HepG2 (cell line): ENCODE measurements around the gene ATG9A. TPM values are rescaled to one million over a fixed set of nuclear protein-coding genes. Genes with fewer than 3 reads are reported as not detected.

ENCODE experiments used
- ATF7 ChIP-seq, 2 experiments: fragments of 450-650 bp in 1 of 2; sonication (generic) in 1 of 2; formaldehyde crosslinking in 1 of 2; IDR thresholded peaks; 2 replicates each; pipeline versions ENCODE4 v1.4.0 to v1.6.1; 2016 to 2020; ENCODE audit warnings: antibody characterized with exemption in 1 of 2, mild to moderate bottlenecking in 1 of 2, missing genetic modification reagents in 1 of 2
- CC2D1A ChIP-seq: sonication (generic); formaldehyde crosslinking; IDR thresholded peaks from 2 replicates; pipeline ENCODE4 v1.8.1; 2023; ENCODE audit warnings: mild to moderate bottlenecking, missing genetic modification reagents
- FOSL2 ChIP-seq: sonication (generic); formaldehyde crosslinking; IDR thresholded peaks from 2 replicates; pipeline ENCODE4 v1.4.0; 2020; ENCODE audit warnings: missing genetic modification reagents
- HOXA5 ChIP-seq: sonication (generic); formaldehyde crosslinking; IDR thresholded peaks from 2 replicates; pipeline ENCODE4 v1.4.0; 2020; ENCODE audit warnings: missing genetic modification reagents
- JUND ChIP-seq: sonication (generic); formaldehyde crosslinking; IDR thresholded peaks from 2 replicates; pipeline ENCODE4 v1.8.0; 2022; ENCODE audit warnings: mild to moderate bottlenecking, missing genetic modification reagents
- LBX2 ChIP-seq: sonication (generic); formaldehyde crosslinking; IDR thresholded peaks from 2 replicates; pipeline ENCODE4 v1.5.0; 2020; ENCODE audit warnings: missing genetic modification reagents, mild to moderate bottlenecking, borderline replicate concordance
- MXI1 ChIP-seq: IDR thresholded peaks from 3 replicates; pipeline ENCODE4 v1.6.1; 2012; ENCODE audit warnings: low read depth, low read length, inconsistent platforms, borderline replicate concordance
- PHF21A ChIP-seq: sonication (generic); formaldehyde crosslinking; IDR thresholded peaks from 2 replicates; pipeline ENCODE4 v1.5.0; 2020; ENCODE audit warnings: mild to moderate bottlenecking, missing genetic modification reagents
- SIN3A ChIP-seq: IDR thresholded peaks from 2 replicates; pipeline ENCODE4 v1.6.1; 2011; ENCODE audit warnings: low read depth, mild to moderate bottlenecking, control low read depth, low read length, borderline replicate concordance
- ZNF263 ChIP-seq: sonication (generic); formaldehyde crosslinking; IDR thresholded peaks from 2 replicates; pipeline ENCODE4 v1.4.0; 2020; ENCODE audit warnings: missing genetic modification reagents
- ZNF609 ChIP-seq: sonication (generic); formaldehyde crosslinking; IDR thresholded peaks from 2 replicates; pipeline ENCODE4 v1.4.0; 2020; ENCODE audit warnings: mild to moderate bottlenecking, missing genetic modification reagents, borderline replicate concordance
- ZNF644 ChIP-seq: IDR thresholded peaks from 2 replicates; pipeline ENCODE4 v1.6.1; 2016; ENCODE audit warnings: low read depth
- ZNF691 ChIP-seq: sonication (generic); formaldehyde crosslinking; IDR thresholded peaks from 2 replicates; pipeline ENCODE4 v1.4.0; 2020; ENCODE audit warnings: missing genetic modification reagents, low read depth, mild to moderate bottlenecking, borderline replicate concordance
- polyA plus RNA-seq, 8 experiments: library from polyadenylated mRNA; depleted of rRNA in 3 of 8; stranded (reverse) in 7 of 8; unstranded in 1 of 8; fragments of >200 nt; fragmentation: Illumina TruSeq in 4 of 8; extraction: Trizol in 4 of 8; gene quantifications; 2 replicates each; pipeline versions ENCODE4 v1.2.1 to v1.2.3, GENCODE V29; 2011 to 2016; ENCODE audit warnings: low read depth in 4 of 8, missing spikeins in 1 of 8, mixed read lengths in 1 of 8; ENCODE audit not compliant: insufficient read depth in 1 of 8
- total RNA-seq, 5 experiments: library from RNA; depleted of rRNA; stranded (reverse); fragments of >200 nt; fragmentation: Illumina TruSeq; extraction: Trizol; gene quantifications; 2 replicates each; pipeline ENCODE4 v1.2.3, GENCODE V29; 2016; ENCODE audit warnings: low read depth in 1 of 5
- TF ChIP-seq, protein P1 (sequence below): IDR thresholded peaks from 2 replicates; pipeline ENCODE4 v1.6.1; 2012; ENCODE audit warnings: inconsistent platforms
- TF ChIP-seq, protein P2 (sequence below): sonication (generic); formaldehyde crosslinking; IDR thresholded peaks from 2 replicates; pipeline ENCODE4 v1.4.0; 2020; ENCODE audit warnings: missing genetic modification reagents, borderline replicate concordance
- TF ChIP-seq, protein P3 (sequence below): IDR thresholded peaks from 2 replicates; pipeline ENCODE4 v1.6.1; 2016; ENCODE audit warnings: missing compliant biosample characterization, missing genetic modification reagents, borderline replicate concordance

Gene ATG9A
- total and polyA plus RNA-seq, 2 of the 13 experiments (the other 11 are each of a cell fraction or from before 2014, with no cell fraction given) = 35.0 to 131 TPM

DNA sequence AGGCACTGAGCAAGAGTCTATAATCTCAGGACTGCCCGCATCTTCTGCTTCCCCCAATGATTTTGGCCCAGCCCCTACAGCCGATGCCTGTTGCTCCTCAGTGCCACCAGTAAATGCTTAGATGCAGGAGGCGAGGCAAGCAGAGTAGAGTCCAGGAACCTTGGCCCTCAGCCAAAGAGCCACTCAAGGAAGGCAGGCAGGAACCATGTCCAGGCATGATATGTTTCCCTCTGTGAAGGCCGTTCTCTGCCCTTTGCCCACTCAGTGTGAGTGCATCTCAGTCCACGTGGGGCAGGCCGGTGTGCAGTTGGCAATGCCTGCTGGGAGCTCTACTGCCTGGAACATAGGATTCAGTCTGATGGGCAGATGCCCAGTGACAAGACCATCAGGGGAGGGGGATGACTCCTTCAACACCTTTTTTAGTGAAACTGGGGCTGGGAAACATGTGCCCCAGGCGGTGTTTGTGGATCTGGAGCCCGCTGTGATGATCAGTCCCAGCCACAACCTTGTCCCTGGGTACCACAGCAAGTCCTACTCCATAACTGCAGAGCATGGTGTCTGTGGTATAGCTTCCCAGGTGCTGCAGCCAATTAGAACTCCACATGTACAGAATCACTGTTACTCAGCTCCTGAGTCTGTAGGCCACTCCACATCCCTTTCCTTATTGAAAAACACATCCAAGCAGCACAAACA is 40.1 kb upstream of the ATG9A start (continued):
- TF ChIP-seq ZNF263 (CRISPR knock-in tag) (peak; percentile 37; the same call in 1 of the 2 replicates), CC2D1A (CRISPR knock-in tag) (no peak), JUND (CRISPR knock-in tag) (peak; percentile 41; the same call in 1 of the 2 replicates), ZNF644 (CRISPR knock-in tag) (0 out of 2 replicates have a peak, but pooled peaks have one; percentile 22), MXI1 (peak; percentile 66; the same call in 1 of the 3 replicates), HOXA5 (CRISPR knock-in tag) (peak; percentile 32; the same call in 1 of the 2 replicates), ZNF691 (CRISPR knock-in tag) (peak; percentile 37; the same call in 1 of the 2 replicates), PHF21A (0 out of 2 replicates have a peak, but pooled peaks have one; percentile 31), ATF7 (IDR thresholded peaks at IDR 0.05) (no peak), ATF7 (CRISPR knock-in tag; IDR thresholded peaks at IDR 0.05) (0 out of 2 replicates have a peak, but pooled peaks have one; percentile 12), ZNF609 (CRISPR knock-in tag) (no peak), LBX2 (CRISPR knock-in tag) (0 out of 2 replicates have a peak, but pooled peaks have one; percentile 49), FOSL2 (CRISPR knock-in tag) (peak; percentile 16; the same call in 1 of the 2 replicates), SIN3A (peak; percentile 29; the same call in 1 of the 2 replicates)
- TF ChIP-seq, protein P1, sequence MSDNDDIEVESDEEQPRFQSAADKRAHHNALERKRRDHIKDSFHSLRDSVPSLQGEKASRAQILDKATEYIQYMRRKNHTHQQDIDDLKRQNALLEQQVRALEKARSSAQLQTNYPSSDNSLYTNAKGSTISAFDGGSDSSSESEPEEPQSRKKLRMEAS = peak; percentile 82
- TF ChIP-seq, protein P2, sequence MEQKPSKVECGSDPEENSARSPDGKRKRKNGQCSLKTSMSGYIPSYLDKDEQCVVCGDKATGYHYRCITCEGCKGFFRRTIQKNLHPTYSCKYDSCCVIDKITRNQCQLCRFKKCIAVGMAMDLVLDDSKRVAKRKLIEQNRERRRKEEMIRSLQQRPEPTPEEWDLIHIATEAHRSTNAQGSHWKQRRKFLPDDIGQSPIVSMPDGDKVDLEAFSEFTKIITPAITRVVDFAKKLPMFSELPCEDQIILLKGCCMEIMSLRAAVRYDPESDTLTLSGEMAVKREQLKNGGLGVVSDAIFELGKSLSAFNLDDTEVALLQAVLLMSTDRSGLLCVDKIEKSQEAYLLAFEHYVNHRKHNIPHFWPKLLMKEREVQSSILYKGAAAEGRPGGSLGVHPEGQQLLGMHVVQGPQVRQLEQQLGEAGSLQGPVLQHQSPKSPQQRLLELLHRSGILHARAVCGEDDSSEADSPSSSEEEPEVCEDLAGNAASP (CRISPR knock-in tag) = peak; percentile 85; the same call in 1 of the 2 replicates
- TF ChIP-seq, protein P3, sequence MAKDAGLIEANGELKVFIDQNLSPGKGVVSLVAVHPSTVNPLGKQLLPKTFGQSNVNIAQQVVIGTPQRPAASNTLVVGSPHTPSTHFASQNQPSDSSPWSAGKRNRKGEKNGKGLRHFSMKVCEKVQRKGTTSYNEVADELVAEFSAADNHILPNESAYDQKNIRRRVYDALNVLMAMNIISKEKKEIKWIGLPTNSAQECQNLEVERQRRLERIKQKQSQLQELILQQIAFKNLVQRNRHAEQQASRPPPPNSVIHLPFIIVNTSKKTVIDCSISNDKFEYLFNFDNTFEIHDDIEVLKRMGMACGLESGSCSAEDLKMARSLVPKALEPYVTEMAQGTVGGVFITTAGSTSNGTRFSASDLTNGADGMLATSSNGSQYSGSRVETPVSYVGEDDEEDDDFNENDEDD = 0 out of 2 replicates have a peak, but pooled peaks have one; percentile 32
- TF ChIP-seq, all 625 proteins: peak for 56
